ENCODE measurements around the gene IL22RA2.
"Not testable (repeated sequence)": the region's sequence is repeated elsewhere in the genome, so short reads cannot be mapped to it uniquely, and the experiment has no call there.

Gene IL22RA2

DNA sequence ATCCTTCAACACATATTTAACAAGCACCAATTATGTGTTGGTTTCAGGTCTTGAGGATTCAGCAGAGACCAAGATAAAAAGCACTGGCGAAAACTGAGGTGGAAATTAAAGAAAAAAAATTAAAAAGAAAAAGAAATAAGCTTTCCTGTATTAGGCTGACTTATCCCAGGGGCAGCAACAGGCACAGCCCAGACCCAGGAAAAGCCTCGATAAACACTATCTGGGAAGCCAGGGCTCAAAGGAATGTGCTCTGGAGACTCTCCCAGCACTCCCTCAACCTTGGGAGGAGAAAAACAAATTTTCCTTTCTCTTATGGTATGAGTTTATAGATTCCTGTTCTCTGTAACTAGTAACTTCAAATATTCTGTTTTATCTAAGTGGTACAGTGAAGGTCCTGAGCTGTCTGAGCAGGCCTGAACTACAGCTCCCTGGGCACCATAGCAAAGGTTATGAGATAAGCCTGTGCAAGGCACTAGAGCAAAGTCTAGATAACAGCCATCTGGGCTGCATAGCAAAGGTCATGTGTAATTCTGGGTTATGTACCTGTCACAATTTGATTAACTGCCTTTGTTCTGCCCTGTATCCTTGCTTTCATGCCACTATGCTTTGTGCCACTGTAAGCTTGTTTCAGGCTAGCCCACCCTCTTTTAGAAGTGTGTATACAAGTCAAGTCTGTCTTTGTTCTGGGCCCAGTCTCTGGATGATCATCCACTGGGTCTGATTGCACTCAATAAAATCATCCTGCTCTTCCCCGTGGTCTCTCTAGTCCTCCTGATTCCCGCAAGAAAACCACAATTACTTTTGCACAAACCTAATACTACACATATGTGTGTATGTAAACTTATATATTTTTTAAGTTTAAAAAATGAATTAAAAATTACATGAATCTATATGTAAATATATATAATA lies 54.0 kb downstream of the IL22RA2 start:
- no peak for DNase-seq

DNA sequence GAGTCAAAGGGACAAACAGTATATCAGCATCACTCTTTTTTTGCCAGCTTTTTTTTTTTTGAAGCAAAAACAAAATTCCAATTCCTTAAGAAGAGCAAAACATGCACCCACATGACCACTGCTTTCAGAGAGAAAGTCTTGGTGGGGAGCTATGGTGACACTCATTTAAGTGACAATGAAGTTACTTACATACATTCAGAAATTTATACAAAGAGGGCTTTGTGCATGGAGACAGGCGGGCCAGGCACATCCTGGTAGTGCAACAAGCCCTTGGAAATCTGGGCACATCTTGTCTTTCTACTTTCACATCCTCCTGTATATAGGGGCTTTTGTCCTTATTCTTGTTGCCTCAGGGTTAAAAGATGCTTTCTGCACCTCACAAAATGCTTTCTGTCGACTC lies 55.9 kb downstream of the IL22RA2 start:
- no peak for DNase-seq

DNA sequence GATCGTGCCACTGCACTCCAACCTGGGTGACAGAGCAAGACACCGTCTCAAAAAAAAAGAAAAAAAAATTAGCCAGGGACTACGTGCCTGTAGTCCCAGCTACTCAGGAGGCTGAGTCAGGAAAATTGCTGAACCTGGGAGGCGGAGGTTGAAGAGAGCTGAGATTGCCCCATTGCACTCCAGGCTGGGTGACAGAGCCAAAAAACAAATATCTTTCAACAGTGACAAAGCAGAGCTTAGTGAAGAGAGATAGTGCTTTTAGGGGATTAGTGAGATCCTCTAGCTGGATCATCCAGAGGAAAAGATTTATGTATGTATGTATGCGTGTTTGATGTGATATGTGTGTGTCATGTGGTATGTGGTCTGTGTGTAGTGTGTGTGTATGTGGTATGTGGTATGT lies 56.6 kb downstream of the IL22RA2 start:
- DNase-seq: no peak

- DNase-seq: peak; percentile 18
Measured at GRCh38 chr6:137115658-137116057, 57.8 kb downstream of the IL22RA2 start.

- no peak for DNase-seq
Measured at GRCh38 chr6:137112067-137112355, 61.4 kb downstream of the IL22RA2 start.

- no peak for DNase-seq
Measured at GRCh38 chr6:137111296-137112066, 62.0 kb downstream of the IL22RA2 start.

DNA sequence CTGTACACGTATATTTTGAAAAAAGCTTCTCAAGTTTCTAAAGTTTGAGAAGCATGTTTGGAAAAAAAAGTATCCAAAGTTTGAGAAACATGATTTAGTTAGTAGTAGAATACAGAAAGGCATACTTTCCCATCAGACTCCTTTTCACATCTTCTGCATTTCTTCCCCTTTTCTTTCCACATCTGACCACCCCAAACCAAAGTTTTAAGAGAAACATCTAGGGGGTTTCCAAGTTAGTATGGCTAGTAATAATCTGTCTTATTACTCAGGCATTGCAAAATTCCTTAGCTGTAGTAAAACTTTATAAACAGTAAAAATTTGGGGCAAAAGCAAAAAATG lies 65.7 kb downstream of the IL22RA2 start:
- no peak for DNase-seq

GRCh38 chr6:137107047-137107766 lies 66.2 kb downstream of the IL22RA2 start:
- not testable (repeated sequence) for DNase-seq

GRCh38 chr6:137106183-137106582 lies 67.3 kb downstream of the IL22RA2 start:
- no peak for DNase-seq

- DNase-seq: no peak
Measured at GRCh38 chr6:137105375-137105774, 68.1 kb downstream of the IL22RA2 start.

- no peak for DNase-seq
Measured at GRCh38 chr6:137104926-137105325, 68.5 kb downstream of the IL22RA2 start.

DNA sequence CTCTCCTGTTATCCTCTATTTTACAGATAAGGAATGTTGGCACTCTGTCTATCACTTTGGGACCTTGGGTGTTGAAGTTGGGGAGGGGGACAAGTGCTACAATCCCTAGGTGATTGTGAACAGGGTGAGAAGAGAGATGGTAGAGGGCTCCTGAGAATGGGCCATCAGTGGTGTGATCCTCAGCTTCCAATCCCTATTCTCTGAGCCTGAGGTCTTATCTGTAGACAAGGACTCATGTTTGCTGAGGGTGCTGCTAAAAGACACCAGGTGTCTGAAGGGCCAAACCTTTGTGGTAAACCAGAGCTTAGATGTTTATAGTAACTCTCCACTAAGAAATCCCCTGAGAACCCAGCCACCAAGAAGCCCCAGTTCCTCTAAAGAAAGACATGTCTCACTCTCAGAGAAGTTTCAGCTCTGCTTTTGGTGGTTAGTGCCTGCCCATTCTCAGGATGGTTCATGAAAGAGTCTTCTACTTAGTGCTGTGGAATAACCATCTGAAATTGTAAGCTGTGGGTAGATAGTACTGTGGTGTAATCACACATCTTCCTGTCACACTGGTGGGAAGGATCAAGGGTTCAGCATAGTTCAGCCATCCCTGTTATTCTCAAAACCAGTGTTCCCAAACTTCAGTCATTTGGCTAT lies 70.5 kb downstream of the IL22RA2 start:
- DNase-seq: no peak

DNA sequence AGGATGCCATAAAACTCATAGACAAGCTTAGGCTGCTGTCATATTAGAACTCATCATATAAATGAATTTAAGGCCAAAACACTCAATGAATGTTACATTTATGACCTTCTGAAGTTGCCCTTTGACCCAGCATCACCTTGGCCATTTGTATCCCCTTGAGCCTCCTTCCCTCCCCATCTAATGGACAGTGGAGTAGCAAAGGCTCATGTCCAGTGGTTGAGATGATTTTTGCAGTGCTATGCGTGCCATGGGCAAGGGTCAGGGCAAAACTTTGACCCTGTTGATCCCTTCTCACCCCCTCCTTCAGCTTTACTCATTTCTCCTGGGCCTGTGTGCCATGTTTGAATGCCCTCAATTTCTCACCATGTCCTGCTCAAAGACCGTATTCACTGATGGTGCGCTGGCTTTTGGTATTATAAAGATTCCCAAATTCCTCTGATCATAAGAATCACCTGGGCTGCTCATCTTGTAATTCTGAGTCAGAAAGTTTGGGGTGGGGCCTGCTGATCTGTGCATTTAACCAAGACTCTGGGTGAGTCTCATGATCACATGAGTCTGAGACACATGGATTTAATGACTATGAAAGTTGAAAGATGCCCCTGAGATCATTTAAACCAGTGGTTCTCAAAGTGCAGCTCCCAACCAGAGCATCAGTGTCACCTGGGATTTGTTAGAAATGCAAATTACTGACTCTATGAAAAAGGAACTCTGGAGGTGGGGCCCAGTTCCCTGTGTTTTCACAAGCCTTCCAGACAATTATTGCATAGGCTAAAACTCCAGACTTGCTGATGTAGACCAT lies 71.2 kb downstream of the IL22RA2 start:
- no peak for DNase-seq

DNA sequence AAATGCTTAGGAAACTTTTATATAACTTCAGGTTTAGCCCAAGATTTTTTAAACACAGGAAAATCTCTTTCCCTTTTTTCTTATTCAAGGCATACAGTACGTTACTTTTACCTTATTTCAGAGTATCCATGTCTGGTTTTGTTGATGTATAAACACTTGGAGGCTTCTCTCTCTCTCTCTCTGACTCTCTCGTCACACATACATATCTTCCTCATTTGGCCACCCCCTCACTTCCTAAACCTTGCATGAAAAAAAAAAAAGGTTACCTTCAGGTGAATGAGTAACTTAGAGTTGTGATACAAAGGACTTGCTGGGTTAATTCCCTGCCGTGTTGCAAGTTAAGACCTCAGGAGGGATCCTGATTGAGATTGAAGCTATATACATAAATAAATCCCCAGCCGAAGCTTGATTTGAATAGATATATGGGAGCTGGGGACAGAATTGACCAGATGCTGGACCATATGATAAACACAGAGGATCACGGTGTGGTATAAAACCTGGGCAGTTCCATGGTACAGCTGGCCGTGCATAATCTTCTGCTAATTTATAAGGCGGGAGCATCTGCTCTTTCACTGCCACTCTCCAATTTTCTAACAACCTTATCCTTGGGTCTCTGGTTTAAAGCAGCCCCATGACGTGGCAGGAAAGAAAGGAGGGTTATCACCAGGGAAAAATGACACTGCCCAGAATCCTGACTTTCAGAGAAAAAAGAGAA lies 73.6 kb downstream of the IL22RA2 start:
- DNase-seq: no peak

DNA sequence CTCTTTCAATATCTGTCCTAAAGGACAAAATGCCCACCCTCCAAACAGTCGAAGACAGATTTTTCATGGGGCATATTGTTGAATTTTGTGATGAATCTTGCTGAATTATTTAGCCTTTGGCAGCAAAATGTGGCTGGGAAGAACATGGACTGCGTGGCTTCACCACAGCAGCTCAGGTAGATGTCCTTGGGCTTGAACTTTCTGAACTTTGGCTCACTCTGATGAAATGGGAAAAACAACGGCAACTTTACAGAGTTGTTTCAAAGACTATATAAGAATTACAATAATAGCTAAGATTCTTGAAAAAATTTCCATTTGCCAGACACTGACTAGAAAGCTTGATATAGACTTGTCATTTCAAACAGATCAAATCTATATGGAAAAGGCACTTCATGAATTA lies 75.9 kb downstream of the IL22RA2 start:
- DNase-seq: no peak

DNA sequence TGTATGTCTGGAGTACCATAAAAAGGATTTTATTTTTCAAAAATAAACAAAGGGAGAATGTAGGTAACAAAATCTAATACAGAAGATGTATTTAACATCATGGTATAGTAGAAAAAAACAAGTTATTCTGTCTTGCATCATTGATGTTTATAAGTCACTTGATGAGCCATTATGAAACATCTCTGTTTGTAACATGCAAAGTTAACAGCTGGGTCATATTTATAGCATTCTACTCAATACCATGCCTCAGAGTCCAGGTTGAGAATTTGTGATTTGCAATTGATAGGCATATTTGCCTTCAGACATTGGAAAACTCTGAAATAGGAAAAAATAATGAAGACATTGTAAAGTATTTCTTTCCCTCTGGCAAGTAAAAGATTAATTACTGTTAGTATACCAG lies 76.4 kb downstream of the IL22RA2 start:
- no peak for DNase-seq

GRCh38 chr6:137095651-137096238 lies 77.7 kb downstream of the IL22RA2 start:
- DNase-seq: no peak

DNA sequence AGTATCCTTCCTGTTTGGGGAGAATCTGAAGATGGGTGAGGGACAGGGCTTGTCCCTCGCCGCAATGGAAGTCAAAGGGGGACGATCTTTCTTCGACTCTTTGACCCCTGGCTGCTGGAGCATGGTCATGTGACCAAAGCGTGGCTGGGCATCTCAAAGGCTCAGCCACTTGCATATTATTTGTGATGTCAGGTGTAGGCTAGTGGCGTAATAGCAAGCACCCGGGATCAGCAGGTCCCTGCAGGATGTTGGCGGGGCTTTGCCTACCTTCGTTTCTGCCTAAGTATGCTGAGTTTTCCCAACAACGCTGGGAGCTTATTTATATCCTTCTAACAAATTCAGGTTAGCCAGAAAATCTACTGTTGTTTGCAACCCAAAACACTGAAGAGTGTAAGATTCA lies 78.4 kb downstream of the IL22RA2 start:
- DNase-seq: no peak

GRCh38 chr6:137094411-137095008 lies 78.9 kb downstream of the IL22RA2 start:
- DNase-seq: peak; percentile 38
